ENCODE results near the gene RBM28. TPM values are rescaled to one million over a fixed set of nuclear protein-coding genes. Genes with fewer than 3 reads are reported as not detected.

RBM28 gene
- total and polyA plus RNA-seq, 10 donors, result 11.0 to 45.8 (median 29.5) TPM

DNA sequence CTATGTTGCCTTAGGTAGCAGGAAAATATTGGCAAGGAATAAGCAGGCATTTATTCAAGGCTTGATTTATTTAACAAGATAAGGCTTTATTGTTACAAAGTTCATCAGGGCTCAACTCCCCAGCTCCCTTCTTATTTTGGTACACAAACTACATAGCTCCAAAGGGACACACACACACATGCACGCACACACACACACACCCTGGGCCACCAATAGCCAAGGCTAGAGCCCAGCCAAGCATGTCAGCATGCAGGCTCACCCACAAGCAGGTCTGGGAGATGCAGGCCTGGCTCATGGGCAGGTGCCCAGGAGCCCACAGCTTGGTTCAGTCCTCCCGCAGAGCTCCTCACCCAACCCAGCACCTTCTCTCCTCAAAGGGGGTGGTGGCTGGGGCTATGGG lies 79.2 kb downstream of the RBM28 start:
- H3K27ac ChIP-seq, result no peak overlapping the region
- WGBS, 5 donors, result 63 to 94% (median 88%) methylated on average over 2 of the region's 2 CpGs
- H3K4me1 ChIP-seq, result no peaks in the 10 kb centered on the region
- no peak overlapping the region for H3K4me3 ChIP-seq
- intact Hi-C loops (cut with DNase I; ENCODE audit: low total_unique reads), result no loop called here
- no peak for DNase-seq
- TF ChIP-seq POLR2AphosphoS5 (IDR thresholded peaks at IDR 0.05), result no peak
- no peak for TF ChIP-seq POLR2A (IDR thresholded peaks at IDR 0.05)
- H3K27me3 ChIP-seq (replicated peaks in 1 of 7), result peaks cover 0 to 13% (median 2%) of the 10 kb centered on the region in 7 donors
- no peaks in the 10 kb centered on the region for H3K36me3 ChIP-seq
- H3K9me3 ChIP-seq, result no peaks in the 10 kb centered on the region

DNA sequence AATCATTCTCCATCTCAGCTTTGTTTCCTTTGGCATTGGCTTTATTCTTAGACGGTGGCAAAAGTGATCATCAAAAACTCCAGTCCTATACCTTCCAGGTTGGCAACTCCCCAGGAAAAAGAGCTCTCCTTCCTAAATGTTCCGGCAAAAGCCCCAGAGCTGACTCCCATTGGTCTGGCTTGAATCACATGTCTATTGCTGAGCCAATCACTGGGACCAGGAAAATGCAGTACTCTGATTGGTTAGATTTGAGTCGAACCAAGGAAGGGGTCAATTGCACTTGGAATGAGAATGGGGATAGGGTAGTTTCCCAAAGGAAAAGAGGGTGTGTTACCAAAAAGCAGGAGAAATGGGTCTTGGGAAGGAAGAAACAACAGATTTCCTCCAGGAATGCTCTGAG lies 80.3 kb downstream of the RBM28 start:
- Histone ChIP-seq H3K27me3 (replicated peaks in 1 of 7) (peaks cover 0 to 13% (median 0%) of the 10 kb centered on the region in 7 donors), H3K4me3 (no peak overlapping the region), H3K36me3 (no peaks in the 10 kb centered on the region), H3K27ac (no peak overlapping the region), H3K4me1 (no peaks in the 10 kb centered on the region), H3K9me3 (no peaks in the 10 kb centered on the region)
- no peak for TF ChIP-seq POLR2AphosphoS5 (IDR thresholded peaks at IDR 0.05)
- no peak for TF ChIP-seq POLR2A (IDR thresholded peaks at IDR 0.05)
- TF ChIP-seq, protein P1, sequence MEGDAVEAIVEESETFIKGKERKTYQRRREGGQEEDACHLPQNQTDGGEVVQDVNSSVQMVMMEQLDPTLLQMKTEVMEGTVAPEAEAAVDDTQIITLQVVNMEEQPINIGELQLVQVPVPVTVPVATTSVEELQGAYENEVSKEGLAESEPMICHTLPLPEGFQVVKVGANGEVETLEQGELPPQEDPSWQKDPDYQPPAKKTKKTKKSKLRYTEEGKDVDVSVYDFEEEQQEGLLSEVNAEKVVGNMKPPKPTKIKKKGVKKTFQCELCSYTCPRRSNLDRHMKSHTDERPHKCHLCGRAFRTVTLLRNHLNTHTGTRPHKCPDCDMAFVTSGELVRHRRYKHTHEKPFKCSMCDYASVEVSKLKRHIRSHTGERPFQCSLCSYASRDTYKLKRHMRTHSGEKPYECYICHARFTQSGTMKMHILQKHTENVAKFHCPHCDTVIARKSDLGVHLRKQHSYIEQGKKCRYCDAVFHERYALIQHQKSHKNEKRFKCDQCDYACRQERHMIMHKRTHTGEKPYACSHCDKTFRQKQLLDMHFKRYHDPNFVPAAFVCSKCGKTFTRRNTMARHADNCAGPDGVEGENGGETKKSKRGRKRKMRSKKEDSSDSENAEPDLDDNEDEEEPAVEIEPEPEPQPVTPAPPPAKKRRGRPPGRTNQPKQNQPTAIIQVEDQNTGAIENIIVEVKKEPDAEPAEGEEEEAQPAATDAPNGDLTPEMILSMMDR (IDR thresholded peaks at IDR 0.05 in 8 of 11, conservative IDR thresholded peaks at IDR 0.05 in 3 of 11), result no peak
- 79 to 89% (median 84%) methylated on average over 3 of the region's 3 CpGs for WGBS, 5 donors
- intact Hi-C loops (cut with DNase I; ENCODE audit: low total_unique reads), result no loop called here
- DNase-seq, result no peak

DNA sequence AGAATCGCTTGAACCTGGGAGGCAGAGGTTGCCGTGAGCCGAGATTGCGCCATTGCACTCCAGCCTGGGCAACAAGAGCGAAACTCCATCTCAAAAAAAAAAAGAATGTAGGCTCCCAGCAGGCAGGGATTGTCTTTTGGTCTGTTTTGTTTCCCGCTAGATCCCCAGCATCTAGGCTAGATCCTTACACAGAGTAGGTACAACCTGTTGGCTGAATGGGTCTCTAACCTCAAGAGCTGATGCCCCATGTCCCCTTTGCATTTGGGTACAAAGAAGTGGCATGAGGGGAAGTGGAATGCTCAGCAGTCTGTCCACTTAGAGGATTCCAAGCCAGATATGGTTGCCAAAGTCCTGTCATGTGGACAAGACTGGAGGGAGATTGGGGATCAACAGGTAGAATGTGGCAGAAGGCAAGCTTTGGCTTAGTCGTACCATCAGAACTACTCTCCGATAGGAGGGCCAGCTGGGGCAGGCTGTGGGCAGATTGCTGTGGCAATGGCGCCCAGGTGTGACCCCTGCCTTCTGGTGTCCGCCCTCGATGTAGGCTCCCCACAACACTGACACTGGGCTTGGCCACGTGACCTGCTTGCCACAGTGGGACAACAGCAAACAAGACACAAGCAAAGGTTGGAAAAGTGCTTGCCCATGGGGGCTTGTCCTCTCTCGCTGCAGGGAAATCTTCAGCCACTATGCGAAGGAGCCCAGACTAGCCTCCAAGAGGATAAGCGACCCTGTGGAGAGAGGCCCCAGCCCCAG lies 81.3 kb downstream of the RBM28 start:
- Histone ChIP-seq H3K4me1 (no peaks in the 10 kb centered on the region), H3K36me3 (no peaks in the 10 kb centered on the region), H3K4me3 (no peak overlapping the region), H3K27me3 (replicated peaks in 1 of 7) (peaks cover 0 to 4% (median 0%) of the 10 kb centered on the region in 7 donors), H3K27ac (no peak overlapping the region), H3K9me3 (no peaks in the 10 kb centered on the region)
- DNase-seq, result no peak
- intact Hi-C loops (cut with DNase I; ENCODE audit: low total_unique reads), result no loop called here
- TF ChIP-seq, protein P1 (IDR thresholded peaks at IDR 0.05 in 8 of 11, conservative IDR thresholded peaks at IDR 0.05 in 3 of 11), result no peak
- no peak for TF ChIP-seq POLR2AphosphoS5 (IDR thresholded peaks at IDR 0.05)
- no peak for TF ChIP-seq POLR2A (IDR thresholded peaks at IDR 0.05)
- 95 to 96% (median 95%) methylated on average over 9 to 15 of the region's 15 CpGs for WGBS, 5 donors

DNA sequence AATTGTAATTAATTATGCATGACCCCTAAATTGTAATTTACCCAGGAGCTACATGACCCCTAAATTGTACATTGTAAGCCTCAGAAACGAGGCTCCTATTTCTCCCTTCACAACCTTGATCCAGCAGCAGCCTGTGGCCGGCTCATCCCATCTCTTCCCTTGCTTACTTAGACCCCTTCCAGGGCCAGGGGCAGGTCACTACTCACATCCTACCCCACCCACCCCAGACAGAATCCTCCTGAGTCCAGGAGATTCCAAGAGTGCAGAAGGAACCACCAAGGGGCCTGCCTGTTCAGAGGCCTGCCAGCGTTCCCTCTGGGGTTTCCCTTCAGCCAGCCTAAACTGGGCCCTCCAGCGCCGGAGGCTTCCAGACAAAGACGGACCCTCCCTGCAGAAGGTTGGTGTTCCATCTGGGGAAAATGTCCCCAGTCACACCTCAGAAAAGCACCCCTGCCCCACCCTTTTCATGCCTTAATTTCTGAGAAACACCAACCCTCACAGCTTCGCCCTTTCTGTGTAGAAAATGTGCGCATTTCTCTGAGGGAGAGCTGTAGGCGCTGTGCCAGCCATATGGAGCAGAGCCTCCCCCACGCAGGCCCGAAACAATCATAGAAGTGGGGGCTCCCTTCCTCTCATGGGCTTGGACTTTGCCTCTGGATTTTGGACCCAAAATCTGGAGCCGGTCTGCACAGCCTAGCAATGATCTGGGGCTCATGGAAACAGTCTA lies 83.5 kb downstream of the RBM28 start:
- no peak for DNase-seq
- 88 to 91% (median 90%) methylated on average over 12 of the region's 12 CpGs for WGBS, 5 donors
- intact Hi-C loops (cut with DNase I; ENCODE audit: low total_unique reads), result no loop called here
- Histone ChIP-seq H3K36me3 (no peaks in the 10 kb centered on the region), H3K27ac (no peak overlapping the region), H3K4me1 (no peaks in the 10 kb centered on the region), H3K9me3 (no peaks in the 10 kb centered on the region), H3K4me3 (no peak overlapping the region), H3K27me3 (replicated peaks in 1 of 7) (no peaks in the 10 kb centered on the region)
- TF ChIP-seq POLR2A (IDR thresholded peaks at IDR 0.05) (no peak), POLR2AphosphoS5 (IDR thresholded peaks at IDR 0.05) (no peak)
- TF ChIP-seq, protein P1 (IDR thresholded peaks at IDR 0.05 in 8 of 11, conservative IDR thresholded peaks at IDR 0.05 in 3 of 11), result no peak
